ENCODE results near the gene RAD51B. TPM values are rescaled to one million over a fixed set of nuclear protein-coding genes. Genes with fewer than 3 reads are reported as not detected.
A peak's percentile ranks its signal among the peaks of the same experiment; 100 is the strongest.

RAD51B gene
- polyA plus RNA-seq, 1 experiment, result 6.6 TPM

GRCh38 chr14:68208626-68209317 lies 389.2 kb downstream of the RAD51B start:
- ChIA-PET CTCF (no interaction called here), POLR2A (no interaction called here)
- no peak for DNase-seq (ENCODE audit: low read depth, low spot score)
- H3K27ac ChIP-seq (ENCODE audit: low read depth, low read length), result no peak overlapping the region
- H3K27me3 ChIP-seq (ENCODE audit: control insufficient read depth, insufficient read depth, low read length), result no peaks in the 10 kb centered on the region
- H3K9me3 ChIP-seq (ENCODE audit: control insufficient read depth, insufficient read depth, low read length), result no peaks in the 10 kb centered on the region
- TF ChIP-seq, protein P1, sequence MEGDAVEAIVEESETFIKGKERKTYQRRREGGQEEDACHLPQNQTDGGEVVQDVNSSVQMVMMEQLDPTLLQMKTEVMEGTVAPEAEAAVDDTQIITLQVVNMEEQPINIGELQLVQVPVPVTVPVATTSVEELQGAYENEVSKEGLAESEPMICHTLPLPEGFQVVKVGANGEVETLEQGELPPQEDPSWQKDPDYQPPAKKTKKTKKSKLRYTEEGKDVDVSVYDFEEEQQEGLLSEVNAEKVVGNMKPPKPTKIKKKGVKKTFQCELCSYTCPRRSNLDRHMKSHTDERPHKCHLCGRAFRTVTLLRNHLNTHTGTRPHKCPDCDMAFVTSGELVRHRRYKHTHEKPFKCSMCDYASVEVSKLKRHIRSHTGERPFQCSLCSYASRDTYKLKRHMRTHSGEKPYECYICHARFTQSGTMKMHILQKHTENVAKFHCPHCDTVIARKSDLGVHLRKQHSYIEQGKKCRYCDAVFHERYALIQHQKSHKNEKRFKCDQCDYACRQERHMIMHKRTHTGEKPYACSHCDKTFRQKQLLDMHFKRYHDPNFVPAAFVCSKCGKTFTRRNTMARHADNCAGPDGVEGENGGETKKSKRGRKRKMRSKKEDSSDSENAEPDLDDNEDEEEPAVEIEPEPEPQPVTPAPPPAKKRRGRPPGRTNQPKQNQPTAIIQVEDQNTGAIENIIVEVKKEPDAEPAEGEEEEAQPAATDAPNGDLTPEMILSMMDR (IDR thresholded peaks at IDR 0.05; ENCODE audit: low read depth, low read length), result no peak
- H3K4me3 ChIP-seq (ENCODE audit: low read depth, low read length), result no peak overlapping the region

DNA sequence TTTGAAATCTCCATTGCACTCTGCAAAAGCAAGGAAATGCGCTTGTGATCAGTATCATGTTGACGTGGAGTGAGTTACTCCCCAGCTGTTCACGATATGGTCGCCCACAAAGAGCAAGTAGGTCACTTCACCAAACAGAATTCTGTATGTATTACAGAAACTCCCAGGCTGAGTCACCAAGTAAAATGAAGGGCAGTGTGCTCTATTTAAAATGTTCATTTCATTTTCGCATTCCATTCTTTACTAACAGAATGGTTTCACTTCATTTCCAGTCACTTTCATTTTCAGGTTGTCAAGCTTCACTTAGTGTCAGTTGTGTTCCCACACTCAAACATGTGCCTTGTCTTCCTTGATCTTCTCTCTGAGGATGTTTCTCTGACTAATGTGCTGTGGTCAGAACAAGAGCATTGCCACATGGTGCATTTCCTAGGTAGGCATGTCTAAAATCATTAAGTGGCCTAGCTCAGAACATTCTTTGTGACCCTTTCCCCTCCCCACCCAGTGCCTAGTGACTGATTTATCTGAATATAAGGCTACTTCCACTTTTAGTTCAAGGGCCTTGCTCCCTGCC lies 391.2 kb downstream of the RAD51B start:
- TF ChIP-seq, protein P1 (IDR thresholded peaks at IDR 0.05; ENCODE audit: low read depth, low read length), result no peak
- peak; percentile 92 for DNase-seq (ENCODE audit: low read depth, low spot score)
- peak overlapping the region; percentile 34 for H3K4me3 ChIP-seq (ENCODE audit: low read depth, low read length)
- H3K27ac ChIP-seq (ENCODE audit: low read depth, low read length), result peak overlapping the region; percentile 94
- no peaks in the 10 kb centered on the region for H3K27me3 ChIP-seq (ENCODE audit: control insufficient read depth, insufficient read depth, low read length)
- ChIA-PET CTCF (interaction anchor here (0.9 kb wide), 1 partner anchor 267 kb away, joined by 6 read pairs; no protein-coding TSS in a partner anchor), POLR2A (interaction anchor here (1.0 to 1.4 kb wide), 5 partner anchors 22 to 596 kb away, joined by 3 to 6 read pairs (median 4); partner anchors contain the start of gene ZFP36L1)
- H3K9me3 ChIP-seq (ENCODE audit: control insufficient read depth, insufficient read depth, low read length), result no peaks in the 10 kb centered on the region

DNA sequence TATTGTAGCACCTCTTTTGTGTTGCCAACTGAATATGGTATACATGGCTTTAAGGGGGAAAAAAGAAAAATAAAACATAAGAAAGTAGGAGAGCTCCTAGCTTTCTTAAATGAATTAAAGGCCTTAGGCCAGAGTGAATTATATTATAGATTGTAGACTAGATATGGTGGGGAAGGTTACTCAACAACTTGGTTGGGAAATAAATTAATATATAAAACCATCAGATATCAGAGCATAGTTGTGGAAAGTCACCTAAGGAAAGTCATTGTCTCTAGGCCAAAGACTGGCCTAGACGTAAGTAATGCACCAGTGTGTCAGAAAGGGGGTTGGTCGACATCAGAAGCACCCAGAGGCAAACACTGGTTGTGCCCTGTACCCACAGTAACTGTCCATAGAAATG lies 391.8 kb downstream of the RAD51B start:
- no peak overlapping the region; the same call in 1 of the 2 replicates for H3K4me3 ChIP-seq (ENCODE audit: low read depth, low read length)
- peak overlapping the region; percentile 94 for H3K27ac ChIP-seq (ENCODE audit: low read depth, low read length)
- ChIA-PET CTCF (interaction anchor here (0.6 kb wide), 1 partner anchor 267 kb away, joined by 4 read pairs; no protein-coding TSS in a partner anchor), POLR2A (interaction anchor here (1.2 to 1.4 kb wide), 4 partner anchors 21 to 595 kb away, joined by 3 to 6 read pairs (median 4); partner anchors contain the start of gene ZFP36L1)
- TF ChIP-seq, protein P1 (IDR thresholded peaks at IDR 0.05; ENCODE audit: low read depth, low read length), result no peak
- H3K9me3 ChIP-seq (ENCODE audit: control insufficient read depth, insufficient read depth, low read length), result no peaks in the 10 kb centered on the region
- H3K27me3 ChIP-seq (ENCODE audit: control insufficient read depth, insufficient read depth, low read length), result no peaks in the 10 kb centered on the region
- DNase-seq (ENCODE audit: low read depth, low spot score), result no peak

DNA sequence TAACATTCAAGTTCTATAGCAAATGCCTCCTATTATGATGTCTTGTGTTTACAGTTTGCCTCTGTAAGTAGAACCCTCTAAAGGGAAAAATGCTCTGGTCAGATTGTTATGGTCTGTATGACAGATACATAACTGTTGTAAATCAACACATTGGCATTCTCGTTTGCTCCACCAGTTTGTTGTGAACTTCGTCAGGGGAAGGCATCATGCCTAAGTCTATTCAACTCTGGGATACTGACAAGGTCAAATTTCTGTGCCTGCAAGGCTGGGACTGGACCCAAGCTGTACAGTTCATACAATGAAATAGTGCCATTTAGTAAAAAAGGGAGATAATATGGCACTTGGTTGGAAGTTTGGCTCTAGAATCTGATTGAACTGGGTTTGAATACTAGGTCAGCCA lies 392.3 kb downstream of the RAD51B start:
- ChIA-PET POLR2A (no interaction called here), CTCF (interaction anchor here (0.6 kb wide), 1 partner anchor 268 kb away, joined by 4 read pairs; no protein-coding TSS in a partner anchor)
- Histone ChIP-seq H3K9me3 (ENCODE audit: control insufficient read depth, insufficient read depth, low read length) (no peaks in the 10 kb centered on the region), H3K27me3 (ENCODE audit: control insufficient read depth, insufficient read depth, low read length) (no peaks in the 10 kb centered on the region), H3K27ac (ENCODE audit: low read depth, low read length) (no peak overlapping the region), H3K4me3 (ENCODE audit: low read depth, low read length) (no peak overlapping the region)
- DNase-seq (ENCODE audit: low read depth, low spot score), result no peak
- TF ChIP-seq, protein P1 (IDR thresholded peaks at IDR 0.05; ENCODE audit: low read depth, low read length), result no peak

- no peaks in the 10 kb centered on the region for H3K27me3 ChIP-seq (ENCODE audit: control insufficient read depth, insufficient read depth, low read length)
- TF ChIP-seq, protein P1 (IDR thresholded peaks at IDR 0.05; ENCODE audit: low read depth, low read length), result no peak
- POLR2A ChIA-PET, result no interaction called here
- H3K27ac ChIP-seq (ENCODE audit: low read depth, low read length), result no peak overlapping the region
- CTCF ChIA-PET, result interaction anchor here (0.6 to 1.2 kb wide), 2 partner anchors 245 to 269 kb away, joined by 3 read pairs; no protein-coding TSS in a partner anchor
- H3K9me3 ChIP-seq (ENCODE audit: control insufficient read depth, insufficient read depth, low read length), result no peaks in the 10 kb centered on the region
- no peak overlapping the region for H3K4me3 ChIP-seq (ENCODE audit: low read depth, low read length)
- DNase-seq (ENCODE audit: low read depth, low spot score), result no peak
Measured at GRCh38 chr14:68212361-68212760, 392.8 kb downstream of the RAD51B start.

Data from AG04450 (cell line).